CD14-positive monocyte (primary cell): Measurements from ENCODE around the gene THSD7B. TPM values are rescaled to one million over a fixed set of nuclear protein-coding genes. Genes with fewer than 3 reads are reported as not detected.

Experiments used
- DNase-seq, 3 donors: peaks; one replicate each; pipeline ENCODE4 v3.0.0-alpha.2; 2011 to 2022
- H2AFZ ChIP-seq: 2 replicates; pipeline ENCODE4 v1.6.0; 2012; ENCODE audit warnings: mild to moderate bottlenecking, low read depth, low read length, inconsistent platforms; ENCODE audit not compliant: insufficient read depth, poor library complexity, severe bottlenecking
- H3K27ac ChIP-seq, 2 donors: 1 replicate in 1 of 2; 2 replicates in 1 of 2; pipeline ENCODE4 v1.5.1; 2012 to 2013; ENCODE audit warnings: low read length in 2 of 2, control low read depth in 1 of 2, inconsistent platforms in 1 of 2, low read depth in 1 of 2, mild to moderate bottlenecking in 1 of 2
- H3K27me3 ChIP-seq, 2 donors: one replicate each; pipeline versions ENCODE4 v1.6.0 to v1.6.1; 2011 to 2013; ENCODE audit warnings: low read length in 2 of 2; ENCODE audit not compliant: control insufficient read depth in 2 of 2, insufficient read depth in 2 of 2
- H3K36me3 ChIP-seq, 2 donors: replicated peaks in 1 of 2; 1 replicate in 1 of 2; 2 replicates in 1 of 2; pipeline versions ENCODE4 v1.5.1 to v1.6.1; 2012 to 2013; ENCODE audit warnings: low read length in 2 of 2, control low read depth in 1 of 2, inconsistent platforms in 1 of 2, mild to moderate bottlenecking in 1 of 2; ENCODE audit not compliant: insufficient read depth in 2 of 2, control insufficient read depth in 1 of 2
- H3K4me1 ChIP-seq, 2 donors: 1 replicate in 1 of 2; 2 replicates in 1 of 2; pipeline versions ENCODE4 v1.5.1 to v1.6.1; 2012 to 2013; ENCODE audit warnings: low read length in 2 of 2, control low read depth in 1 of 2, inconsistent platforms in 1 of 2, mild to moderate bottlenecking in 1 of 2, moderate library complexity in 1 of 2; ENCODE audit not compliant: insufficient read depth in 2 of 2, control insufficient read depth in 1 of 2
- H3K4me2 ChIP-seq: replicated peaks from 2 replicates; pipeline ENCODE3; 2012; ENCODE audit warnings: low read length, moderate library complexity, mild to moderate bottlenecking; ENCODE audit not compliant: poor library complexity, severe bottlenecking; ENCODE audit errors: extremely low read depth
- H3K4me3 ChIP-seq, 3 experiments: fragments of 200-600 bp in 1 of 3; sonication (generic) in 1 of 3; replicated peaks in 1 of 3; 1 replicate in 2 of 3; 2 replicates in 1 of 3; pipeline ENCODE4 v1.5.1; 2011 to 2013; ENCODE audit warnings: low read length in 3 of 3, mild to moderate bottlenecking in 3 of 3, control low read depth in 2 of 3, low read depth in 2 of 3, inconsistent platforms in 1 of 3, moderate library complexity in 1 of 3
- H3K79me2 ChIP-seq: 2 replicates; pipeline ENCODE4 v1.6.0; 2012; ENCODE audit warnings: mild to moderate bottlenecking, control low read depth, inconsistent platforms, low read length, moderate library complexity; ENCODE audit not compliant: insufficient read depth
- H3K9ac ChIP-seq: 2 replicates; pipeline ENCODE4 v1.6.0; 2017; ENCODE audit warnings: low read length, mild to moderate bottlenecking; ENCODE audit not compliant: insufficient read depth, poor library complexity, severe bottlenecking
- H3K9me3 ChIP-seq, 2 donors: replicated peaks in 1 of 2; 1 replicate in 1 of 2; 2 replicates in 1 of 2; pipeline versions ENCODE4 v1.5.1 to v1.6.1; 2012 to 2013; ENCODE audit warnings: low read length in 2 of 2, control low read depth in 1 of 2; ENCODE audit not compliant: control insufficient read depth in 1 of 2, insufficient read depth in 1 of 2
- H4K20me1 ChIP-seq: 2 replicates; pipeline ENCODE4 v1.6.0; 2012; ENCODE audit warnings: mild to moderate bottlenecking, low read length, control low read depth, moderate library complexity; ENCODE audit not compliant: insufficient read depth
- H3K27ac Mint-ChIP-seq, 7 donors: one replicate each; pipeline ENCODE4 v1.8.0; 2020; ENCODE audit warnings: mild to moderate bottlenecking in 7 of 7, mixed read lengths in 7 of 7, moderate library complexity in 6 of 7, inconsistent platforms in 2 of 7
- H3K27me3 Mint-ChIP-seq, 3 donors: one replicate each; pipeline ENCODE4 v1.8.0; 2021 to 2022; ENCODE audit warnings: low read depth in 3 of 3, mild to moderate bottlenecking in 3 of 3, mixed read lengths in 3 of 3, moderate library complexity in 3 of 3, inconsistent platforms in 1 of 3
- H3K36me3 Mint-ChIP-seq, 2 donors: one replicate each; pipeline ENCODE4 v1.8.0; 2020; ENCODE audit warnings: mixed read lengths in 2 of 2, inconsistent platforms in 1 of 2, mild to moderate bottlenecking in 1 of 2
- H3K4me1 Mint-ChIP-seq: one replicate; pipeline ENCODE4 v1.8.0; 2020; ENCODE audit warnings: mild to moderate bottlenecking, mixed read lengths
- H3K4me3 Mint-ChIP-seq, 2 donors: one replicate each; pipeline ENCODE4 v1.8.0; 2020; ENCODE audit warnings: mild to moderate bottlenecking in 2 of 2, mixed read lengths in 2 of 2, moderate library complexity in 1 of 2
- H3K9me3 Mint-ChIP-seq, 7 donors: one replicate each; pipeline ENCODE4 v1.8.0; 2020 to 2022; ENCODE audit warnings: mixed read lengths in 7 of 7, mild to moderate bottlenecking in 6 of 7, moderate library complexity in 6 of 7, inconsistent platforms in 2 of 7
- CTCF ChIP-seq: fragments of 200-600 bp; IDR thresholded peaks from one replicate; pipeline ENCODE4 v1.8.0; 2022; ENCODE audit warnings: antibody characterized with exemption, mild to moderate bottlenecking
- WGBS: methylation state at CpG from one replicate; pipeline ENCODE4 v1.1.5; 2013; ENCODE audit warnings: missing lambda C conversion rate; ENCODE audit not compliant: insufficient coverage; 5-methylcytosine and 5-hydroxymethylcytosine counted together
- intact Hi-C, 2 donors: fragments of 100-400 bp; cut with micrococcal nuclease; formaldehyde crosslinking; loops; one replicate each; pipeline versions ENCODE4 v1.15.0 to v1.15.1; 2023
- polyA plus RNA-seq, 3 donors: library from polyadenylated mRNA; depleted of rRNA in 1 of 3; unstranded in 2 of 3; stranded (reverse) in 1 of 3; fragments of 300-500 nt in 2 of 3; fragments of >200 nt in 1 of 3; fragmentation: Illumina TruSeq in 2 of 3; gene quantifications; 1 replicate in 2 of 3; 2 replicates in 1 of 3; pipeline ENCODE4 v1.2.3, GENCODE V29; 2012 to 2021

THSD7B gene
- polyA plus RNA-seq, 3 donors, result not detected

GRCh38 chr2:137674991-137675390, 909.6 kb downstream of the THSD7B start:
- WGBS, result no CpG with 5 or more reads among the region's 2 CpGs
- H3K4me1 Mint-ChIP-seq, result no peaks in the 10 kb centered on the region
- no peak overlapping the region for H3K27ac ChIP-seq
- H3K4me3 ChIP-seq, result no peak overlapping the region
- H3K27me3 Mint-ChIP-seq, result peaks cover 0 to 1% (median 0%) of the 10 kb centered on the region in 3 donors
- H3K36me3 Mint-ChIP-seq, result no peaks in the 10 kb centered on the region
- no peak for DNase-seq
- intact Hi-C loops, result no loop called here
- H3K27ac Mint-ChIP-seq, result no peak overlapping the region
- no peaks in the 10 kb centered on the region for H3K79me2 ChIP-seq
- H2AFZ ChIP-seq, result no peak overlapping the region
- H3K27me3 ChIP-seq, result no peaks in the 10 kb centered on the region
- H3K4me1 ChIP-seq, result no peaks in the 10 kb centered on the region
- H3K9me3 ChIP-seq, result no peaks in the 10 kb centered on the region
- no peak overlapping the region for H3K4me2 ChIP-seq
- no peak for TF ChIP-seq CTCF
- peaks cover 0 to 5% (median 0%) of the 10 kb centered on the region in 7 donors for H3K9me3 Mint-ChIP-seq
- no peak overlapping the region for H3K4me3 Mint-ChIP-seq
- no peak overlapping the region for H3K9ac ChIP-seq
- no peaks in the 10 kb centered on the region for H3K36me3 ChIP-seq
- H4K20me1 ChIP-seq, result no peaks in the 10 kb centered on the region

- Histone ChIP-seq H3K9me3 (no peaks in the 10 kb centered on the region), H3K4me3 (no peak overlapping the region), H3K9ac (no peak overlapping the region), H3K79me2 (no peaks in the 10 kb centered on the region), H3K36me3 (no peaks in the 10 kb centered on the region), H3K27ac (no peak overlapping the region), H3K27me3 (no peaks in the 10 kb centered on the region), H4K20me1 (no peaks in the 10 kb centered on the region), H3K4me1 (no peaks in the 10 kb centered on the region), H3K4me2 (no peak overlapping the region), H2AFZ (no peak overlapping the region)
- no peak for TF ChIP-seq CTCF
- H3K4me3 Mint-ChIP-seq, result no peak overlapping the region
- no peak overlapping the region for H3K27ac Mint-ChIP-seq
- peaks cover 0 to 1% (median 0%) of the 10 kb centered on the region in 3 donors for H3K27me3 Mint-ChIP-seq
- intact Hi-C loops, result no loop called here
- WGBS, result no CpG with 5 or more reads among the region's 4 CpGs
- H3K36me3 Mint-ChIP-seq, result no peaks in the 10 kb centered on the region
- peaks cover 0 to 5% (median 0%) of the 10 kb centered on the region in 7 donors for H3K9me3 Mint-ChIP-seq
- no peak for DNase-seq
- H3K4me1 Mint-ChIP-seq, result no peaks in the 10 kb centered on the region
Measured at GRCh38 chr2:137675584-137676327, 910.4 kb downstream of the THSD7B start.
